T1000 (cell line): Measurements from ENCODE around the gene ABCF2.

Source experiments
- DNase-seq: peaks from one replicate; lab custom pipeline; 2025; ENCODE audit warnings: mixed read lengths; lab: John Stamatoyannopoulos, UW

Gene ABCF2

DNA sequence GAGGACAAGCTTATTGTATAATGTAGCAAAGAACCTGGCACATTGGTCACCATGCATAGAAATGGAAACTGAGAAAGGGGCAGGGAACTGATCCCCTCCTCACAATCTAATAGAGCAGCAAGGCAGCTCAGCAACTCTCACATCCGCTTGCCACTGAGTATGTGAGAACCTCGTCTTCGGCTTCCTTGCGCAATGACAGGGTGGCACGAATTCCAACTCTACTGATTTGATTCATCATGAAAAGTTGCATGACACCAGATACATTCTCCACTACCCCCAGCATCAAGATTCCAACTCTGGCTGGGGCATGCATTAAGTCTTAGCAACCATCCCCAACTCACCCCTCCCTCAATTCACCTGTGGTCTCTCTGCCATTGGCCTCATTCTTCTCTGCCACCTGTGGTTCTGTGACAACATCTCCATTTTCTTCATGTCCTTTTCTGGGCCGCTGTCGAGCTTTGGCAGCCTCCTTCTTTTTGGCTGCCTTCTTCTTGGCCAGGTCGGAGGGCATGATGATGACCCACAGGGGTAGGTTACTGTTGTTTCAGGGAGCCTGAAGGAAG is 976 bp downstream of the ABCF2 start:
- DNase-seq = no peak

DNA sequence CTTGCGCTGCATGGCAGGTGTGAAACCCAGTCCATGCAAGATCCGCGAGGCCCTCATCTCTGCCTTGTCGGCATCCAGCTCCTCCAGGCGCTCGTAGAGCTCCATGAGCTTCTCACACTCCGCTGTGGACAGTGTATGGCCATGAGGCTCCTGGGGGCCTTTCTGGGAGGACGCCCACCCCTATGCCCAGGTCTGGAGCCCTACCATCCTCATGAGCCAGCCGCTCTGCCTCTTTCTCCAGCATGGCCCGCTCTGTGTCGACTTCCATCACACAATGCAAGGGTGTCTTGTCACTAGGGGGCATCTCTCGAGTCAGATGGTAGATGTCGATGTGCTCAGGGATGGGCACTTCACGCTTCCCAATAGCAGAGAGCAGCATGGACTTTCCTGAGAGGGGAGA is 3.3 kb downstream of the ABCF2 start:
- no peak for DNase-seq

DNA sequence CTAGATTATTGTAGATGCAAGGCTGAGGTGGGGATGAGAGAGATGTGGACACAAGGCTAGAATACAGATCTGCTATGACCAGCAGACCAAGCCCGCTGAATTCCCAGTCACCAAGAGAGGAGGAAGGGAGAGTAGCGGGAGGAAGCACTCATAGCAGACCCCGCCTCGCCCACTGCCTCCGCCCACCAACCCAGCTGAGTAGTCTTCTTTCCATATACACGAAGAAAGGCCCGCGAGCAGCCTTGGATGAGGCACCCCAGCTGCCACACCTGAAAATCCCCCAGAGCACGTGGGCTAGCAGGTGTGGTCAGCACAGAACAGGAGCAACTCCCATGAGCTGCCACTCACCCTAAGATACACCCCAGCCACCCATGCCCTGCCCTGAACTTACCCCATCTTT is 8.8 kb downstream of the ABCF2 start:
- no peak for DNase-seq

DNA sequence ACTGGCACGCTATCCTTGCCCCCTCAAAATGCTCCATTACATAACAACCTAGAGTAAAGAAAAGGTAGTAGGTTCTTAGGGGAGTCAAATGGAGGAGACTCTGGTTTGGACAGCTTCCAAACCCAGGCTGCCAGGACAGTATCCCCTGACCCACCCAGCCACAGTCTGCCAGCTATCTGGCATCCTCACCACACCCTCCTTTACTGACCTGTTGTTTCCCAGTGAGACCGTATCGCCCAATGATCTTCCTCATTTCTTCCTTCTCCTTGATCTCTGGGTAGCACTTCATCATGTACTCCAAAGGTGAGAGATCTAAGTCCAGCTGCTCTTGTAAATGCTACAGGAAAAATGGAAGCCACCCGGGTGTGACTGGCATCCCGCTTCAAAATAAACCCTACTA is 11.6 kb downstream of the ABCF2 start:
- no peak for DNase-seq

DNA sequence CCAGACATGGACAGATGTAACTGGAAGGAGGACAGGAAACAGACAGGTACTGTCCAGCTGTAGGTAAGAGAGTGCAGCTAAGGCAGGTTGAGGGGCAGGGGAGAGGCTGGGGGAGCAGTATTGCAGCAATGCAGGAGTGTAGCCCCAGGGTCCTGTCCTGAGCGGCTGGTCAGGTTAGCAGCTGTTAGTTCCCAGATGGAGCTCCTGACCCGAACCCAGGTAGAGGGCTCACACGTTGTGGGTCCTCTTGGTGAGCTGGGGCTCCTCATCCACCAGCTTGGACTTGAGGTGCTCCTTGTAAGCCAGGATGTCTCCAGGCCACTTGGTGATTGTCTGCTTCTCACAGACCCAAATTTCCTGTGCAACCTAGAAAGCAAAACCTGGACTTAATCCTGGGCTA is 13.2 kb downstream of the ABCF2 start:
- DNase-seq = no peak

DNA sequence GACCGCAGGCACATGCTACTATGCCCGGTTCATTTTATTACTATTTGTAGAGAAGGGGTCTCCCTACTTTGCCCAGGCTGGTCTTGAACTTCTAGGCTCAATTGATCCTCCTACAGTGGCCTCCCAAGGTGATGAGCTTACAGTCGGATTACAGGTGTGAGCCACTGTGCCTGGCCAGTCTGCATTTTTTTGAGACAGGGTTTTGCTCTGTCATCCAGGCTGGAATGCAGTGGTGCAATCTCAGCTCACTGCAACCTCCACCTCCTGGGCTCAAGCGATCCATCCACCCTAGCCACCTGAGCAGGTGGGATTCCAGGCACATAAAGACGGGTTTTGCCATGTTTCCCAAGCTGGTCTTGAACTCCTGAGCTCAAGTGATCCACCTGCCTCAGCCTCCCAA is 14.4 kb downstream of the ABCF2 start:
- DNase-seq = no peak

- DNase-seq = no peak
These were observed 15.7 kb downstream of the ABCF2 start for GRCh38 chr7:151211155-151211772.

- DNase-seq = no peak
These were observed 16.7 kb downstream of the ABCF2 start, which contains the start of gene H2BK1 for GRCh38 chr7:151210087-151210854. Gene H2BK1 (minus strand): TSS chr7:151210488. CDS start chr7:151210318, 170 bp downstream.

DNA sequence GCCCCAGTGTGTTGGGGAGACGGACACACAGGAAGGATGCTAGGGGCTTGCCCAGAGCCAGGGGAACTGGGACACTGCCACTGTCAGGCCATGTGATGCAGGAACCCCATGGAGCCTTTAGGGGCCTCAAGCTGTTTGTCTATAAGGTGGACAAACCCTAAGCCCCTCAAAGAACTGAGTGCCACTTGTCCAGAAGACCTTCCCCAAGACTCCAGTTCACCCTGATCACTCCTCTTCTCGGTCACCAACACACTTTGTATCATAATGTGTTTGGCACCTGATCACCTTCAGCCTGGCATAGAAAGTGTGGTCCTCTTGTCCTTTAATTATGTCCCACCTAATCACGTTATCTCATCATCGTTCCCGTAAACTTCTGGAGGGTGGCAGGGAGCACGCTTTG is 17.4 kb downstream of the ABCF2 start:
- DNase-seq = no peak

DNA sequence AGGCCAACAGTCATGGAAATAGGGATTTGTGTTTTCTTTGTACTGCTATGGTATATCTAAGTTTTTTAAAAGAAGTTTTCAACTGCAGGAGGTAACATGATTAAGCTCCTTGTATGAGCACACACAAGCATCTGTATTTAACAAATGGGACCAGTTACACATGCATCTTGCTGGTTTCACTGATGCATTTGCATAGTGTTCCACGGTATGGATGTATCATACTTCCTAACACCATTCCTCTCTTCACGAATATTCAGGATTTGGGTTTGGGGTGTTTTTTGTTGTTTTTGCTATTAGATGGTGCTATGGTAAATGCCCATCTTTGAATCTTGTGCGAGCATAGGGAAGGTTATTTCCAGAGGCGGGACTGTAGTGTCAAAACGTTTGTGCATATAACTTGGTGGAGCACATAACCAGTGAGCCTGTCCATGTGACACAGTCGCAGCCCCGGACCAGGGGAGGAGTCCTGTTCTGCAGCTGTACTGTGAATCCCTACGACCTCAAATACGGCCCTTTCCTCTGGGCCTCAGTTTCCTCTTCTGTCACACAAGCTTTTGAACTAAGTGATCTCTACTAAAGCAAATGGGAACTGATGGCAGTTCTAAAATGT is 18.6 kb downstream of the ABCF2 start:
- no peak for DNase-seq

- DNase-seq = no peak
These were observed 19.2 kb downstream of the ABCF2 start for GRCh38 chr7:151207804-151208203.

DNA sequence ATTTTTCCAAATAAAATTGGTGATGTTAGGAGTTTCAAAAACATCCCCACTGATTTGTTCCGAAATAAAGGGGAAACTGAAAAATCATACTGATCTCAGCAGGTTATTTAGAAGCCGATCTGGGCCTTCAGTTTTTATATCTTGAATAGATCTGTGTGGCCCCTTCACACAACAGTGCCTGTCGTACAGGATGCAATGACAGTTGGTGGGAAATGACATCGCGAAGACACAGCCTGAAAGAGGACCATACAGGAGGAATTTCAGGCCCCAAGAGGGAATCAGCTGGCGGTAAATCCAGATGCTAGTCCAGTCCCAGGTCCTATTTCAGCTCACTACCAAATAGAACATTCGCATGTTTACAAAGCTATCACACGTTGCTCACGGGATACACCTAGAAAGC is 19.7 kb downstream of the ABCF2 start:
- no peak for DNase-seq

GRCh38 chr7:151206914-151207313 is 20.1 kb downstream of the ABCF2 start:
- no peak for DNase-seq

DNA sequence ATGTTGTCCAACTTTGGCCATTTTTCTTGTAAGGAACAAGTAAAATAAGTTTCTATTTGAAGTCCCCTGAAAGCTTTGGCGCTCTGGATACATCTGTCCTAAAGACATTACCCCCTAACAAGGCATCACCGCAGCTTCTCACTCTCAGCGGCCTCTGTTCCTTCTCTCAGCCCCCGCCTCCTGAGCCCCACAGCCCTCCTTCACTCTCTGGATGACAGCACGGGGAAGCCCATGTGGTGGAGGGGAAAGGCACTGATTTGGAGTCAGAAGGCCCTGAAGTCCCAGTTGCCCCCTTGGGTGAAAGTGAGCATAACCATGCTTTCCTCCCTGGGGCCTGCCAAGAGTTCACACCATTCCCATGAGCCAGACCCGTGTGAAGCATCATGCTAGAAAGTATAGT is 21.3 kb downstream of the ABCF2 start:
- no peak for DNase-seq

DNA sequence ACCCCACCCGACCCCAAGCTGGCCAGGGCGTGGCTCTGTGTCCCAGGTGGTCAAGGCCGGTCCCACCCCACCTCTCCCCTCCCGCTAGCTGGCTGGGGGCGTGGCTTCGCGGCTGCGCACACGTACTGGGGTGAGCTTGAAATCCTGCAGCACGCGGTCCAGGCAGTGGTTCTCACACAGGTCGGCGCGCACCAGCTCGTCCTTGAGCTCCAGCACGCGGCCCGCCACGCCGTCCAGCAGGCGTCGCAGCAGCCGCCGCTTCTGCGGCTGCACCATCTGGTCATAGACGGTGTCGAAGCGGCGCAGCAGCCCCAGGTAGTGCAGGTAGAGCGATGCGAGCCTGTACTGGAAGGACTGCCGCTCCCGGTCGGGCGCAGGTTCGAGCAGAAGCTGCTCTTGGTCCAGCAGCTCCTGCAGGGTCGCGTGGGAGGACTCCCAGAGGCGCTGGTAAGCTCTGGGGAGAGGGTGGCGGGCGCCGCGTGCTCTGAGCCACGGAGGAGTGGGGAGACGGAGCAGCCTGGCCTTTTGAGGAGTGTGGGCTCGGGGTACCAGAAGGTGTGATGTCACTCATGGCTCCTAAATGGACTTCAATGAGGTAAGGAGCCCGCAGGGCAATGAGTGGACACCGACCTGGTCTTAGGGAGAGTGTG is 22.5 kb downstream of the ABCF2 start:
- DNase-seq = no peak

DNA sequence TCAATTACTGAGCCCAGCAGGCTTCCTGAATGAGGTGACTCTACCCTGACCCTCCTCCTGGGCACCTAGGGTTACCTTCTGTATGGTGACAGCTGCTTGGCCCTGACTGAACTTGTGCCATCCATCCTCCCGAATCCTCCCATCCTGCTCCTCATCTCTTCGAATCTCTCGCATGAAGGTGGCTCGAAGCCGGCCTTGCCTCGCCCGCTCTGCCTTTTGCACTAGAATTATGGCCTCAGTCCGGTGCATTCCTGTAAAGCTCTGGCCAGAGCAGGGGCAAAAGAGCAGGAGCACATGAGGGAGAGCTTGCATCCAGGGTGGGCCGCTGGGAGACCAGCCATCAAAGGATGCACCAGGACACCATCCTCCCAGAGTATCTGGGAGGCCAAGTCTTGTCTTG is 24.2 kb downstream of the ABCF2 start:
- no peak for DNase-seq

GRCh38 chr7:151201751-151202150 is 25.3 kb downstream of the ABCF2 start:
- DNase-seq = no peak

- no peak for DNase-seq
These were observed 25.7 kb downstream of the ABCF2 start for GRCh38 chr7:151201344-151201743.

GRCh38 chr7:151198945-151199848 is 27.8 kb downstream of the ABCF2 start:
- no peak for DNase-seq

GRCh38 chr7:151197932-151198331 is 29.1 kb downstream of the ABCF2 start:
- DNase-seq = no peak
